Measurements from ENCODE around the gene GTPBP3. TPM values are rescaled to one million over a fixed set of nuclear protein-coding genes. Genes with fewer than 3 reads are reported as not detected.

The GTPBP3 gene
- total and polyA plus RNA-seq, 2 of the 8 experiments (the other 6 are each of a cell fraction or from before 2014, with no cell fraction given): 30.4 to 56.0 TPM

- 94% methylated on average over 45 of the region's 45 CpGs; no CpG with 5 or more reads in 1 of the 2 experiments for WGBS, 2 experiments (ENCODE audit: extremely low coverage in 1 of 2, insufficient coverage in 1 of 2, insufficient read length in 1 of 2, insufficient replicate concordance in 2 of 2, low coverage in 1 of 2, low lambda C conversion rate in 2 of 2, missing lambda C conversion rate in 1 of 2)
- Histone ChIP-seq H4K8ac (ENCODE audit: extremely low read depth, insufficient read depth, low read length) (peak overlapping the region; percentile 43; the same call in 1 of the 2 replicates), H2BK5ac (ENCODE audit: low read depth, low read length) (peak overlapping the region; percentile 60; the same call in 1 of the 2 replicates), H3K14ac (ENCODE audit: insufficient read length) (no peak overlapping the region), H2AFZ (ENCODE audit: low read length) (no peak overlapping the region), H4K5ac (ENCODE audit: insufficient read length, low read depth, low read length) (no peak overlapping the region), H4K20me1 (replicated peaks in 1 of 2; ENCODE audit: control insufficient read depth in 1 of 2, insufficient read depth in 2 of 2, low read length in 2 of 2) (peaks cover 0 to 14% of the 10 kb centered on the region in 2 experiments), H3K4me1 (replicated peaks in 1 of 4; ENCODE audit: control insufficient read depth in 3 of 4, insufficient read depth in 4 of 4, low read length in 3 of 4) (peaks cover 0 to 23% (median 17%) of the 10 kb centered on the region in 4 experiments; a peak in 6 of 7 replicates), H3K9me3 (ENCODE audit: insufficient read depth in 2 of 2, low read depth in 1 of 2, low read length in 1 of 2) (no peaks in the 10 kb centered on the region), H3K9ac (replicated peaks in 1 of 4; ENCODE audit: extremely low read depth in 1 of 4, low read depth in 3 of 4, low read length in 3 of 4) (no peak overlapping the region), H2BK120ac (replicated peaks; ENCODE audit: low read depth, low read length) (peak overlapping the region; percentile 37), H2BK20ac (ENCODE audit: low read length) (no peak overlapping the region), H3K79me1 (ENCODE audit: low read depth, low read length) (0 out of 2 replicates have a peak, but pooled peaks cover 2% of the 10 kb centered on the region), H2BK12ac (ENCODE audit: low read depth, low read length) (peak overlapping the region; percentile 97; the same call in 1 of the 2 replicates), H3K27me3 (replicated peaks in 1 of 4; ENCODE audit: control insufficient read depth in 3 of 4, extremely low read depth in 1 of 4, insufficient read depth in 3 of 4, low read length in 3 of 4) (no peaks in the 10 kb centered on the region; a peak in 1 of 7 replicates), H3K18ac (ENCODE audit: extremely low read depth, low read length) (no peak overlapping the region; the same call in 1 of the 2 replicates), H3K79me2 (ENCODE audit: control insufficient read depth in 1 of 2, insufficient read depth in 2 of 2, low read length in 2 of 2) (no peaks in the 10 kb centered on the region), H3K56ac (replicated peaks; ENCODE audit: insufficient read length, low read depth, low read length) (no peak overlapping the region), H3K4me2 (ENCODE audit: insufficient read depth in 1 of 2, low read depth in 2 of 2, low read length in 2 of 2) (peak overlapping the region; percentile 29 to 71; a peak in 3 of 4 replicates), H2BK15ac (ENCODE audit: low read length) (peak overlapping the region; percentile 53; the same call in 1 of the 2 replicates), H3K36me3 (ENCODE audit: control insufficient read depth in 2 of 4, insufficient read depth in 4 of 4, low read length in 3 of 4) (no peaks in the 10 kb centered on the region), H3K4ac (replicated peaks; ENCODE audit: insufficient read length, low read depth, low read length) (peak overlapping the region; percentile 54), H3K23me2 (ENCODE audit: low read depth, low read length) (peaks cover 22% of the 10 kb centered on the region), H4K91ac (replicated peaks; ENCODE audit: insufficient read length, low read length) (peak overlapping the region; percentile 79), H3K4me3 (ENCODE audit: extremely low read depth in 1 of 4, insufficient read depth in 2 of 4, low read depth in 3 of 4, low read length in 4 of 4) (peak overlapping the region in 3 of 4 experiments; percentile 2 to 21 (median 4); a peak in 2 of 8 replicates), H3K27ac (ENCODE audit: low read depth, low read length) (no peak overlapping the region), H2AK5ac (ENCODE audit: low read depth, low read length) (no peak overlapping the region), H3K23ac (ENCODE audit: insufficient read length) (no peak overlapping the region)
- TF ChIP-seq KDM5A (IDR thresholded peaks at IDR 0.05; ENCODE audit: low read length) (no peak), POLR2AphosphoS5 (IDR thresholded peaks at IDR 0.05; ENCODE audit: low read depth, low read length) (0 out of 2 replicates have a peak, but pooled peaks have one; percentile 4), CHD2 (IDR thresholded peaks at IDR 0.05; ENCODE audit: low read length) (peak; percentile 66), RAD21 (IDR thresholded peaks at IDR 0.05 in 1 of 2, conservative IDR thresholded peaks at IDR 0.05 in 1 of 2; ENCODE audit: low read depth in 2 of 2, low read length in 2 of 2) (no peak), KDM1A (IDR thresholded peaks at IDR 0.05; ENCODE audit: borderline replicate concordance, low read length) (no peak), SP1 (IDR thresholded peaks at IDR 0.05; ENCODE audit: low read depth, low read length) (peak; percentile 91), NANOG (IDR thresholded peaks at IDR 0.05; ENCODE audit: insufficient read depth, low read depth, low read length, poor library complexity, severe bottlenecking) (no peak), TAF1 (IDR thresholded peaks at IDR 0.05; ENCODE audit: low read depth, low read length) (peak; percentile 9; the same call in 1 of the 2 replicates), KDM4A (IDR thresholded peaks at IDR 0.05; ENCODE audit: low read depth, low read length, severe bottlenecking) (no peak)
- POLR2A ChIA-PET (ENCODE audit: partially characterized antibody): interaction anchor here (0.5 to 17.1 kb wide), 11 partner anchors 7 to 1583 kb away, joined by 3 to 329 read pairs (median 5); partner anchors contain the start of genes ABHD8, ANKLE1, DDA1 and MRPL34
- DNase-seq (ENCODE audit: low read depth in 1 of 2, low spot score in 2 of 2) (peak; percentile 62 to 77), FAIRE-seq (peak; percentile 71)
- CTCF ChIA-PET (ENCODE audit: partially characterized antibody): interaction anchor here (0.6 to 3.0 kb wide), 21 partner anchors 10 to 234 kb away, joined by 3 to 14 read pairs (median 4); partner anchors contain the start of genes DDA1 and MRPL34
Observed at GRCh38 chr19:17332677-17333581, 4.4 kb upstream of the GTPBP3 start.
